Mesothelial cell of epicardium (in vitro differentiated cells): ENCODE results near the gene ZNF385A. TPM values are rescaled to one million over a fixed set of nuclear protein-coding genes. Genes with fewer than 3 reads are reported as not detected.
"Not testable (repeated sequence)": the region's sequence is repeated elsewhere in the genome, so short reads cannot be mapped to it uniquely, and the experiment has no call there.

Experiments used
- DNase-seq, 2 experiments: peaks; one replicate each; pipeline ENCODE4 v3.0.0; 2021; ENCODE audit warnings: low spot score in 2 of 2; ENCODE audit not compliant: unreplicated experiment in 2 of 2
- H3K27ac Mint-ChIP-seq: 2 replicates; pipeline ENCODE4 v1.8.0; 2021; ENCODE audit warnings: mixed read lengths
- H3K27me3 Mint-ChIP-seq: 2 replicates; pipeline ENCODE4 v1.8.0; 2021; ENCODE audit warnings: low read depth, mixed read lengths
- H3K36me3 Mint-ChIP-seq: 2 replicates; pipeline ENCODE4 v1.8.0; 2021; ENCODE audit warnings: mixed read lengths
- H3K4me1 Mint-ChIP-seq: 2 replicates; pipeline ENCODE4 v1.8.0; 2021; ENCODE audit warnings: mixed read lengths
- H3K4me3 Mint-ChIP-seq: 2 replicates; pipeline ENCODE4 v1.8.0; 2021; ENCODE audit warnings: mild to moderate bottlenecking, moderate library complexity, mixed read lengths
- H3K9me3 Mint-ChIP-seq: 2 replicates; pipeline ENCODE4 v1.8.0; 2021; ENCODE audit warnings: mixed read lengths
- CTCF ChIP-seq: fragments of 200-600 bp; sonication (generic); IDR thresholded peaks from one replicate; pipeline ENCODE4 v1.5.0; 2021; ENCODE audit warnings: antibody characterized with exemption; ENCODE audit not compliant: unreplicated experiment
- microRNA-seq: library from miRNA; unstranded; fragments of <30 nt; microRNA quantifications from one replicate; pipeline ENCODE4 v1.2.0, GENCODE V29; 2021; ENCODE audit warnings: inconsistent platforms, mixed read lengths
- total RNA-seq: library from RNA; stranded (reverse); gene quantifications from 3 replicates; pipeline ENCODE4 v1.2.1, GENCODE V29; 2021

The ZNF385A gene
- total RNA-seq, 1 donor from 2014 or later = 35.4 TPM

GRCh38 chr12:54328595-54329337 lies 55.8 kb downstream of the ZNF385A start:
- Mint-ChIP-seq H3K4me1 (peaks cover 60% of the 10 kb centered on the region), H3K4me3 (peak overlapping the region; percentile 7), H3K9me3 (no peaks in the 10 kb centered on the region), H3K27me3 (no peaks in the 10 kb centered on the region), H3K27ac (peak overlapping the region; percentile 91), H3K36me3 (no peaks in the 10 kb centered on the region)
- TF ChIP-seq CTCF = no peak
- DNase-seq = no peak

GRCh38 chr12:54325442-54326109 lies 59.0 kb downstream of the ZNF385A start:
- H3K9me3 Mint-ChIP-seq, DNase-seq, H3K36me3 Mint-ChIP-seq, H3K27me3 Mint-ChIP-seq: not testable (repeated sequence)
- Mint-ChIP-seq H3K4me1 (peaks cover 44% of the 10 kb centered on the region), H3K27ac (peak overlapping the region; percentile 99), H3K4me3 (peak overlapping the region; percentile 94)

- H3K9me3 Mint-ChIP-seq = no peaks in the 10 kb centered on the region
- peak within 1 kb of the TSS; percentile 99 for H3K27ac Mint-ChIP-seq
- H3K4me3 Mint-ChIP-seq = peak within 1 kb of the TSS; percentile 94
- no peaks in the 10 kb centered on the region for H3K27me3 Mint-ChIP-seq
- H3K36me3 Mint-ChIP-seq = no peaks in the 10 kb centered on the region
- TF ChIP-seq CTCF = peak; percentile 59
- DNase-seq = peak; percentile 84 to 90
- peaks cover 37% of the 10 kb centered on the region for H3K4me1 Mint-ChIP-seq
Observed at GRCh38 chr12:54324617-54325441, 59.7 kb downstream of the ZNF385A start, which contains the start of gene COPZ1. Gene COPZ1 (plus strand): TSS chr12:54325131. CDS start chr12:54325164, 33 bp downstream.

GRCh38 chr12:54321363-54321762 lies 63.2 kb downstream of the ZNF385A start:
- H3K9me3 Mint-ChIP-seq = no peaks in the 10 kb centered on the region
- H3K36me3 Mint-ChIP-seq = no peaks in the 10 kb centered on the region
- DNase-seq = no peak
- no peak for TF ChIP-seq CTCF
- H3K4me3 Mint-ChIP-seq = no peak overlapping the region
- H3K27ac Mint-ChIP-seq = no peak overlapping the region
- peaks cover 14% of the 10 kb centered on the region for H3K4me1 Mint-ChIP-seq
- no peaks in the 10 kb centered on the region for H3K27me3 Mint-ChIP-seq

Small RNA genes within 50 kb of the gene (microRNA-seq; reads per million reads assigned to microRNA genes)
- gene MIR148B = 690 reads per million, percentile 77 among the genes with 10 or more reads in this experiment

Other genes with a start within 250 kb of the ZNF385A start
- 39.5 to 47.1 TPM (median 46.1 TPM) in 3 replicates for gene SMUG1, start 195.7 kb downstream of the ZNF385A start, total RNA-seq
- 209 to 219 TPM (median 217 TPM) in 3 replicates for gene CBX5, start 104.6 kb downstream of the ZNF385A start, total RNA-seq
- 2,201 to 2,231 TPM (median 2,205 TPM) in 3 replicates for gene HNRNPA1, start 104.0 kb downstream of the ZNF385A start, total RNA-seq
- gene NFE2, start 83.7 kb downstream of the ZNF385A start, total RNA-seq = 0.45 to 0.75 TPM (median 0.47 TPM) in 3 replicates
- gene COPZ1, start 59.6 kb downstream of the ZNF385A start, total RNA-seq = 137 to 145 TPM (median 143 TPM) in 3 replicates
- 0.18 to 0.32 TPM (median 0.24 TPM) in 3 replicates for gene GPR84, start 20.2 kb downstream of the ZNF385A start, total RNA-seq
- 60.7 to 71.9 TPM (median 65.3 TPM) in 3 replicates for gene ITGA5, start 34.5 kb upstream of the ZNF385A start, total RNA-seq
- not detected in 3 replicates for gene GTSF1, start 88.9 kb upstream of the ZNF385A start, total RNA-seq
- 0.02 to 0.16 TPM (median 0.04 TPM) in 3 replicates for gene NCKAP1L, start 113.0 kb upstream of the ZNF385A start, total RNA-seq
- 0.70 to 0.89 TPM (median 0.78 TPM) in 3 replicates for gene PDE1B, start 164.9 kb upstream of the ZNF385A start, total RNA-seq
- 0.54 to 1.0 TPM (median 0.76 TPM) in 3 replicates for gene PPP1R1A, start 203.9 kb upstream of the ZNF385A start, total RNA-seq